ENCODE measurements around the gene FBXO3. TPM values are rescaled to one million over a fixed set of nuclear protein-coding genes. Genes with fewer than 3 reads are reported as not detected.
"Not testable (repeated sequence)": the region's sequence is repeated elsewhere in the genome, so short reads cannot be mapped to it uniquely, and the experiment has no call there.

FBXO3 gene
- polyA plus RNA-seq, 3 donors, result 17.5 to 25.2 (median 21.4) TPM

GRCh38 chr11:33709466-33709865, 64.9 kb downstream of the FBXO3 start:
- WGBS (ENCODE audit: insufficient coverage), result no CpG with 5 or more reads among the region's 3 CpGs
- no peak for DNase-seq
- no peaks in the 10 kb centered on the region for H3K9me3 ChIP-seq (replicated peaks in 1 of 2; ENCODE audit: control insufficient read depth in 1 of 2, insufficient read depth in 1 of 2, low read length in 2 of 2)
- H3K27me3 ChIP-seq (ENCODE audit: control insufficient read depth in 2 of 2, insufficient read depth in 2 of 2, low read length in 2 of 2), result no peaks in the 10 kb centered on the region
- no peaks in the 10 kb centered on the region for H3K36me3 ChIP-seq (replicated peaks in 1 of 2; ENCODE audit: control insufficient read depth in 1 of 2, insufficient read depth in 2 of 2, low read length in 2 of 2)
- Mint-ChIP-seq H3K27me3 (ENCODE audit: low read depth in 3 of 3) (peaks cover 0 to 2% (median 0%) of the 10 kb centered on the region in 3 donors), H3K27ac (peak overlapping the region in 1 of 7 donors; percentile 37), H3K36me3 (peaks cover 4 to 21% of the 10 kb centered on the region in 2 donors), H3K4me3 (no peak overlapping the region), H3K9me3 (no peaks in the 10 kb centered on the region), H3K4me1 (peaks cover 3% of the 10 kb centered on the region)
- no peak for TF ChIP-seq CTCF (IDR thresholded peaks at IDR 0.05)
- no peak overlapping the region for H3K4me2 ChIP-seq (replicated peaks; ENCODE audit: extremely low read depth, low read length, poor library complexity, severe bottlenecking)
- no peak overlapping the region for H3K4me3 ChIP-seq (replicated peaks in 1 of 3; ENCODE audit: low read depth in 2 of 3, low read length in 3 of 3)
- H3K9ac ChIP-seq (ENCODE audit: insufficient read depth, low read length, poor library complexity, severe bottlenecking), result no peak overlapping the region
- H4K20me1 ChIP-seq (ENCODE audit: insufficient read depth, low read length), result no peaks in the 10 kb centered on the region
- no peak overlapping the region for H2AFZ ChIP-seq (ENCODE audit: insufficient read depth, low read depth, low read length, poor library complexity, severe bottlenecking)
- intact Hi-C loops (cut with micrococcal nuclease), result no loop called here
- no peaks in the 10 kb centered on the region for H3K4me1 ChIP-seq (ENCODE audit: control insufficient read depth in 1 of 2, insufficient read depth in 2 of 2, low read length in 2 of 2)
- H3K27ac ChIP-seq (ENCODE audit: low read depth in 1 of 2, low read length in 2 of 2), result no peak overlapping the region
- H3K79me2 ChIP-seq (ENCODE audit: insufficient read depth, low read length), result no peaks in the 10 kb centered on the region

GRCh38 chr11:33708985-33709384, 65.3 kb downstream of the FBXO3 start:
- Mint-ChIP-seq H3K36me3 (peaks cover 4 to 21% of the 10 kb centered on the region in 2 donors), H3K4me1 (peaks cover 3% of the 10 kb centered on the region), H3K27me3 (ENCODE audit: low read depth in 3 of 3) (peaks cover 0 to 2% (median 0%) of the 10 kb centered on the region in 3 donors), H3K27ac (no peak overlapping the region), H3K4me3 (no peak overlapping the region), H3K9me3 (no peaks in the 10 kb centered on the region)
- H3K9ac ChIP-seq (ENCODE audit: insufficient read depth, low read length, poor library complexity, severe bottlenecking), result no peak overlapping the region
- no peak for DNase-seq
- no peaks in the 10 kb centered on the region for H3K79me2 ChIP-seq (ENCODE audit: insufficient read depth, low read length)
- H3K9me3 ChIP-seq (replicated peaks in 1 of 2; ENCODE audit: control insufficient read depth in 1 of 2, insufficient read depth in 1 of 2, low read length in 2 of 2), result no peaks in the 10 kb centered on the region
- H3K4me1 ChIP-seq (ENCODE audit: control insufficient read depth in 1 of 2, insufficient read depth in 2 of 2, low read length in 2 of 2), result no peaks in the 10 kb centered on the region
- WGBS (ENCODE audit: insufficient coverage), result 83% methylated on average over 1 of the region's 1 CpG
- no peak overlapping the region for H3K4me3 ChIP-seq (replicated peaks in 1 of 3; ENCODE audit: low read depth in 2 of 3, low read length in 3 of 3)
- TF ChIP-seq CTCF (IDR thresholded peaks at IDR 0.05), result no peak
- no peak overlapping the region for H2AFZ ChIP-seq (ENCODE audit: insufficient read depth, low read depth, low read length, poor library complexity, severe bottlenecking)
- H4K20me1 ChIP-seq (ENCODE audit: insufficient read depth, low read length), result no peaks in the 10 kb centered on the region
- no peak overlapping the region for H3K4me2 ChIP-seq (replicated peaks; ENCODE audit: extremely low read depth, low read length, poor library complexity, severe bottlenecking)
- H3K36me3 ChIP-seq (replicated peaks in 1 of 2; ENCODE audit: control insufficient read depth in 1 of 2, insufficient read depth in 2 of 2, low read length in 2 of 2), result no peaks in the 10 kb centered on the region
- intact Hi-C loops (cut with micrococcal nuclease), result no loop called here
- no peak overlapping the region for H3K27ac ChIP-seq (ENCODE audit: low read depth in 1 of 2, low read length in 2 of 2)
- no peaks in the 10 kb centered on the region for H3K27me3 ChIP-seq (ENCODE audit: control insufficient read depth in 2 of 2, insufficient read depth in 2 of 2, low read length in 2 of 2)

GRCh38 chr11:33707831-33708230, 66.5 kb downstream of the FBXO3 start:
- intact Hi-C loops (cut with micrococcal nuclease); H3K9me3 ChIP-seq (replicated peaks in 1 of 2; ENCODE audit: control insufficient read depth in 1 of 2, insufficient read depth in 1 of 2, low read length in 2 of 2); H3K9me3 Mint-ChIP-seq; H3K4me2 ChIP-seq (replicated peaks; ENCODE audit: extremely low read depth, low read length, poor library complexity, severe bottlenecking); DNase-seq; H3K4me1 ChIP-seq (ENCODE audit: control insufficient read depth in 1 of 2, insufficient read depth in 2 of 2, low read length in 2 of 2); H4K20me1 ChIP-seq (ENCODE audit: insufficient read depth, low read length); H3K4me3 ChIP-seq (replicated peaks in 1 of 3; ENCODE audit: low read depth in 2 of 3, low read length in 3 of 3); H3K27ac Mint-ChIP-seq; H2AFZ ChIP-seq (ENCODE audit: insufficient read depth, low read depth, low read length, poor library complexity, severe bottlenecking); H3K4me1 Mint-ChIP-seq; H3K36me3 ChIP-seq (replicated peaks in 1 of 2; ENCODE audit: control insufficient read depth in 1 of 2, insufficient read depth in 2 of 2, low read length in 2 of 2); H3K27me3 ChIP-seq (ENCODE audit: control insufficient read depth in 2 of 2, insufficient read depth in 2 of 2, low read length in 2 of 2); H3K79me2 ChIP-seq (ENCODE audit: insufficient read depth, low read length); H3K27me3 Mint-ChIP-seq (ENCODE audit: low read depth in 3 of 3); H3K4me3 Mint-ChIP-seq; H3K9ac ChIP-seq (ENCODE audit: insufficient read depth, low read length, poor library complexity, severe bottlenecking); H3K27ac ChIP-seq (ENCODE audit: low read depth in 1 of 2, low read length in 2 of 2): not testable (repeated sequence)
- H3K36me3 Mint-ChIP-seq, result peaks cover 4 to 21% of the 10 kb centered on the region in 2 donors
- WGBS (ENCODE audit: insufficient coverage), result no CpG with 5 or more reads among the region's 2 CpGs
